K562 (cell line): ENCODE results near the gene TSC22D2. TPM values are rescaled to one million over a fixed set of nuclear protein-coding genes. Genes with fewer than 3 reads are reported as not detected.

ENCODE experiments used
- BRF2 ChIP-seq: IDR thresholded peaks from 3 replicates; pipeline ENCODE4 v1.6.1; 2011; ENCODE audit warnings: borderline replicate concordance, mild to moderate bottlenecking; ENCODE audit not compliant: insufficient read length, insufficient read depth
- C11orf30 ChIP-seq: fragments of 450-650 bp; IDR thresholded peaks from 2 replicates; pipeline ENCODE4 v1.6.1; 2016; ENCODE audit warnings: low read depth, mild to moderate bottlenecking
- EHMT2 ChIP-seq: fragments of 450-650 bp; IDR thresholded peaks from 2 replicates; pipeline ENCODE4 v1.6.1; 2018; ENCODE audit warnings: antibody characterized with exemption
- FOXK2 ChIP-seq, 2 experiments: fragments of 450-650 bp; IDR thresholded peaks in 1 of 2; conservative IDR thresholded peaks in 1 of 2; 2 replicates each; pipeline ENCODE4 v1.6.1; 2016; ENCODE audit warnings: low read depth in 2 of 2, mild to moderate bottlenecking in 1 of 2
- MAFK ChIP-seq: IDR thresholded peaks from 2 replicates; pipeline ENCODE4 v1.6.1; 2011; ENCODE audit warnings: low read length, improper control_type of control experiment
- MLX ChIP-seq, 2 experiments: fragments of 450-650 bp in 1 of 2; sonication (generic) in 1 of 2; formaldehyde crosslinking; conservative IDR thresholded peaks; 2 replicates each; pipeline versions ENCODE4 v1.4.0 to v1.8.1; 2020 to 2022; ENCODE audit warnings: mild to moderate bottlenecking in 1 of 2, missing genetic modification reagents in 1 of 2
- NR1H2 ChIP-seq: sonication (generic); formaldehyde crosslinking; IDR thresholded peaks from 2 replicates; pipeline ENCODE4 v1.4.0; 2020; ENCODE audit warnings: mild to moderate bottlenecking, missing genetic modification reagents
- POLR2B ChIP-seq: fragments of 450-650 bp; IDR thresholded peaks from 2 replicates; pipeline ENCODE4 v1.6.1; 2018; ENCODE audit warnings: low read depth; ENCODE audit not compliant: partially characterized antibody
- SMARCA4 ChIP-seq: fragments of 450-650 bp; IDR thresholded peaks from 2 replicates; pipeline ENCODE4 v1.6.1; 2016
- SMARCA5 ChIP-seq: fragments of 450-650 bp; IDR thresholded peaks from 2 replicates; pipeline ENCODE4 v1.6.1; 2016
- SMARCE1 ChIP-seq: fragments of 450-650 bp; IDR thresholded peaks from 2 replicates; pipeline ENCODE4 v1.7.1; 2016; ENCODE audit warnings: mild to moderate bottlenecking
- SRSF1 ChIP-seq: fragments of 200-400 bp; formaldehyde crosslinking; IDR thresholded peaks from 2 replicates; pipeline ENCODE4 v1.6.1; 2017; ENCODE audit warnings: mild to moderate bottlenecking, low read depth, low read length, moderate library complexity
- TCF7 ChIP-seq: sonication (generic); IDR thresholded peaks from 2 replicates; pipeline ENCODE4 v1.6.1; 2016; ENCODE audit warnings: antibody characterized with exemption, borderline replicate concordance
- ZNF316 ChIP-seq: fragments of 450-650 bp; IDR thresholded peaks from 2 replicates; pipeline ENCODE4 v1.6.1; 2016
- ZNF512 ChIP-seq: IDR thresholded peaks from 2 replicates; pipeline ENCODE4 v1.6.1; 2016; ENCODE audit warnings: missing genetic modification characterization, missing compliant biosample characterization
- ZNF668 ChIP-seq: fragments of 250-450 bp; sonication (Bioruptor Pico); IDR thresholded peaks from 2 replicates; pipeline ENCODE4 v1.8.0; 2022; ENCODE audit warnings: mild to moderate bottlenecking, inconsistent platforms
- polyA plus RNA-seq, 8 experiments: library from polyadenylated mRNA; depleted of rRNA in 4 of 8; stranded (reverse) in 5 of 8; unstranded in 3 of 8; fragments of >200 nt; fragmentation: Nextera tagmentation in 2 of 8; fragmentation: Illumina TruSeq in 1 of 8; extraction: Ambion mirVana in 2 of 8; extraction: Trizol in 1 of 8; gene quantifications; 2 replicates each; pipeline versions ENCODE4 v1.2.1 to v1.2.3, GENCODE V29; 2011 to 2014; ENCODE audit warnings: inconsistent platforms in 1 of 8, missing spikeins in 1 of 8
- total RNA-seq, 7 experiments: library from RNA; depleted of rRNA in 6 of 7; stranded (reverse); fragments of >200 nt in 6 of 7; fragmentation: Illumina TruSeq in 2 of 7; extraction: Trizol in 2 of 7; gene quantifications; 2 replicates each; pipeline versions ENCODE4 v1.2.1 to v1.2.3, GENCODE V29; 2011 to 2021; ENCODE audit warnings: low replicate concordance in 1 of 7
- TF ChIP-seq, protein P1 (sequence below): fragments of 150-350 bp; conservative IDR thresholded peaks from 2 replicates; pipeline ENCODE4 v1.6.1; 2014; ENCODE audit warnings: low read length
- TF ChIP-seq, protein P2 (sequence below): fragments of 250-450 bp; sonication (Bioruptor Pico); IDR thresholded peaks from 2 replicates; pipeline ENCODE4 v1.8.0; 2021; ENCODE audit warnings: borderline replicate concordance, mild to moderate bottlenecking, moderate library complexity; ENCODE audit not compliant: poor library complexity, severe bottlenecking
- TF ChIP-seq, protein P3 (sequence below): sonication (generic); formaldehyde crosslinking; IDR thresholded peaks from 2 replicates; pipeline ENCODE4 v1.8.1; 2023; ENCODE audit warnings: mild to moderate bottlenecking, missing genetic modification reagents

The TSC22D2 gene
- total and polyA plus RNA-seq, 9 of the 15 experiments (the other 6 are each of a cell fraction or from before 2014, with no cell fraction given), result 5.5 to 44.0 (median 19.3) TPM

GRCh38 chr3:150391161-150391560 is 16.9 kb upstream of the TSC22D2 start (continued):
- TF ChIP-seq, protein P1, sequence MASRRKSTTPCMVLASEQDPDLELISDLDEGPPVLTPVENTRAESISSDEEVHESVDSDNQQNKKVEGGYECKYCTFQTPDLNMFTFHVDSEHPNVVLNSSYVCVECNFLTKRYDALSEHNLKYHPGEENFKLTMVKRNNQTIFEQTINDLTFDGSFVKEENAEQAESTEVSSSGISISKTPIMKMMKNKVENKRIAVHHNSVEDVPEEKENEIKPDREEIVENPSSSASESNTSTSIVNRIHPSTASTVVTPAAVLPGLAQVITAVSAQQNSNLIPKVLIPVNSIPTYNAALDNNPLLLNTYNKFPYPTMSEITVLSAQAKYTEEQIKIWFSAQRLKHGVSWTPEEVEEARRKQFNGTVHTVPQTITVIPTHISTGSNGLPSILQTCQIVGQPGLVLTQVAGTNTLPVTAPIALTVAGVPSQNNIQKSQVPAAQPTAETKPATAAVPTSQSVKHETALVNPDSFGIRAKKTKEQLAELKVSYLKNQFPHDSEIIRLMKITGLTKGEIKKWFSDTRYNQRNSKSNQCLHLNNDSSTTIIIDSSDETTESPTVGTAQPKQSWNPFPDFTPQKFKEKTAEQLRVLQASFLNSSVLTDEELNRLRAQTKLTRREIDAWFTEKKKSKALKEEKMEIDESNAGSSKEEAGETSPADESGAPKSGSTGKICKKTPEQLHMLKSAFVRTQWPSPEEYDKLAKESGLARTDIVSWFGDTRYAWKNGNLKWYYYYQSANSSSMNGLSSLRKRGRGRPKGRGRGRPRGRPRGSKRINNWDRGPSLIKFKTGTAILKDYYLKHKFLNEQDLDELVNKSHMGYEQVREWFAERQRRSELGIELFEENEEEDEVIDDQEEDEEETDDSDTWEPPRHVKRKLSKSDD, result no peak
- TF ChIP-seq FOXK2 (conservative IDR thresholded peaks at IDR 0.05 in 1 of 2, IDR thresholded peaks at IDR 0.05 in 1 of 2; ENCODE audit: low read depth in 2 of 2) (peak in 1 of 2 experiments; percentile 38; a peak in 1 of 4 replicates), BRF2 (no peak), MLX (CRISPR knock-in tag; conservative IDR thresholded peaks at IDR 0.05) (no peak), TCF7 (no peak), C11orf30 (peak; percentile 65; the same call in 1 of the 2 replicates), POLR2B (no peak), SRSF1 (no peak), SMARCE1 (peak; percentile 25; the same call in 1 of the 2 replicates), NR1H2 (CRISPR knock-in tag) (no peak), ZNF668 (CRISPR knock-in tag) (no peak), ZNF512 (tag) (no peak), SMARCA4 (0 out of 2 replicates have a peak, but pooled peaks have one; percentile 14), MAFK (peak; percentile 18; the same call in 1 of the 2 replicates), SMARCA5 (no peak), EHMT2 (peak; percentile 30; the same call in 1 of the 2 replicates), ZNF316 (peak; percentile 53)
- TF ChIP-seq, protein P2, sequence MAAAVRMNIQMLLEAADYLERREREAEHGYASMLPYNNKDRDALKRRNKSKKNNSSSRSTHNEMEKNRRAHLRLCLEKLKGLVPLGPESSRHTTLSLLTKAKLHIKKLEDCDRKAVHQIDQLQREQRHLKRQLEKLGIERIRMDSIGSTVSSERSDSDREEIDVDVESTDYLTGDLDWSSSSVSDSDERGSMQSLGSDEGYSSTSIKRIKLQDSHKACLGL, result no peak
- TF ChIP-seq, protein P3, sequence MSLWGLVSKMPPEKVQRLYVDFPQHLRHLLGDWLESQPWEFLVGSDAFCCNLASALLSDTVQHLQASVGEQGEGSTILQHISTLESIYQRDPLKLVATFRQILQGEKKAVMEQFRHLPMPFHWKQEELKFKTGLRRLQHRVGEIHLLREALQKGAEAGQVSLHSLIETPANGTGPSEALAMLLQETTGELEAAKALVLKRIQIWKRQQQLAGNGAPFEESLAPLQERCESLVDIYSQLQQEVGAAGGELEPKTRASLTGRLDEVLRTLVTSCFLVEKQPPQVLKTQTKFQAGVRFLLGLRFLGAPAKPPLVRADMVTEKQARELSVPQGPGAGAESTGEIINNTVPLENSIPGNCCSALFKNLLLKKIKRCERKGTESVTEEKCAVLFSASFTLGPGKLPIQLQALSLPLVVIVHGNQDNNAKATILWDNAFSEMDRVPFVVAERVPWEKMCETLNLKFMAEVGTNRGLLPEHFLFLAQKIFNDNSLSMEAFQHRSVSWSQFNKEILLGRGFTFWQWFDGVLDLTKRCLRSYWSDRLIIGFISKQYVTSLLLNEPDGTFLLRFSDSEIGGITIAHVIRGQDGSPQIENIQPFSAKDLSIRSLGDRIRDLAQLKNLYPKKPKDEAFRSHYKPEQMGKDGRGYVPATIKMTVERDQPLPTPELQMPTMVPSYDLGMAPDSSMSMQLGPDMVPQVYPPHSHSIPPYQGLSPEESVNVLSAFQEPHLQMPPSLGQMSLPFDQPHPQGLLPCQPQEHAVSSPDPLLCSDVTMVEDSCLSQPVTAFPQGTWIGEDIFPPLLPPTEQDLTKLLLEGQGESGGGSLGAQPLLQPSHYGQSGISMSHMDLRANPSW (CRISPR knock-in tag), result no peak
- TF ChIP-seq, all 486 proteins: peak for 16
